Measurements from ENCODE around the gene GPR27. TPM values are rescaled to one million over a fixed set of nuclear protein-coding genes. Genes with fewer than 3 reads are reported as not detected.

GPR27 gene
- total RNA-seq, 2 experiments from 2014 or later = 1.0 to 1.2 TPM

- H3K9me3 Mint-ChIP-seq = no peaks in the 10 kb centered on the region
- H3K27me3 Mint-ChIP-seq = peaks cover 61% of the 10 kb centered on the region
- POLR2A ChIA-PET = no interaction called here
- CTCF ChIA-PET = interaction anchor here (0.6 kb wide), 1 partner anchor 44 kb away, joined by 3 read pairs; no protein-coding TSS in a partner anchor
- no peak overlapping the region for H3K4me3 Mint-ChIP-seq
- DNase-seq = no peak
- H3K4me1 Mint-ChIP-seq = peaks cover 38% of the 10 kb centered on the region
- H3K36me3 Mint-ChIP-seq (ENCODE audit: low read depth) = no peaks in the 10 kb centered on the region
- H3K27ac Mint-ChIP-seq = no peak overlapping the region
Measured at GRCh38 chr3:71783152-71783551, 29.5 kb downstream of the GPR27 start.

GRCh38 chr3:71784201-71784913 lies 30.7 kb downstream of the GPR27 start:
- peaks cover 62% of the 10 kb centered on the region for H3K27me3 Mint-ChIP-seq
- H3K4me3 Mint-ChIP-seq = peak overlapping the region; percentile 70
- no peak for DNase-seq
- CTCF ChIA-PET = no interaction called here
- POLR2A ChIA-PET = no interaction called here
- no peak overlapping the region for H3K27ac Mint-ChIP-seq
- peaks cover 31% of the 10 kb centered on the region for H3K4me1 Mint-ChIP-seq
- no peaks in the 10 kb centered on the region for H3K36me3 Mint-ChIP-seq (ENCODE audit: low read depth)
- no peaks in the 10 kb centered on the region for H3K9me3 Mint-ChIP-seq

- peak; percentile 26 for DNase-seq
- H3K27ac Mint-ChIP-seq = peak within 1 kb of the TSS; percentile 36
Measured at GRCh38 chr3:71784914-71785531, 31.4 kb downstream of the GPR27 start, which contains the start of gene PROK2. PROK2 (minus strand) TSS chr3:71785148; CDS start chr3:71785052, 96 bp downstream.

GRCh38 chr3:71785532-71786216 lies 32.0 kb downstream of the GPR27 start:
- H3K4me1 Mint-ChIP-seq = peaks cover 18% of the 10 kb centered on the region
- ChIA-PET CTCF (no interaction called here), POLR2A (no interaction called here)
- H3K4me3 Mint-ChIP-seq = peak overlapping the region; percentile 68
- DNase-seq = no peak
- H3K9me3 Mint-ChIP-seq = no peaks in the 10 kb centered on the region
- H3K27ac Mint-ChIP-seq = peak overlapping the region; percentile 36
- H3K27me3 Mint-ChIP-seq = peaks cover 62% of the 10 kb centered on the region
- H3K36me3 Mint-ChIP-seq (ENCODE audit: low read depth) = no peaks in the 10 kb centered on the region

More at GRCh38 chr3:71784914-71785531, 31.4 kb downstream of the GPR27 start, which contains the start of gene PROK2:
- H3K4me3 Mint-ChIP-seq = peak within 1 kb of the TSS; percentile 70
- peaks cover 25% of the 10 kb centered on the region for H3K4me1 Mint-ChIP-seq
- ChIA-PET POLR2A (no interaction called here), CTCF (no interaction called here)
- no peaks in the 10 kb centered on the region for H3K9me3 Mint-ChIP-seq
- no peaks in the 10 kb centered on the region for H3K36me3 Mint-ChIP-seq (ENCODE audit: low read depth)
- H3K27me3 Mint-ChIP-seq = peaks cover 62% of the 10 kb centered on the region

- CTCF ChIA-PET = no interaction called here
- H3K36me3 Mint-ChIP-seq (ENCODE audit: low read depth) = no peaks in the 10 kb centered on the region
- no peak overlapping the region for H3K4me3 Mint-ChIP-seq
- H3K27me3 Mint-ChIP-seq = peaks cover 60% of the 10 kb centered on the region
- POLR2A ChIA-PET = no interaction called here
- peaks cover 17% of the 10 kb centered on the region for H3K4me1 Mint-ChIP-seq
- DNase-seq = no peak
- no peaks in the 10 kb centered on the region for H3K9me3 Mint-ChIP-seq
- no peak overlapping the region for H3K27ac Mint-ChIP-seq
Measured at GRCh38 chr3:71786217-71786549, 32.5 kb downstream of the GPR27 start.

- Mint-ChIP-seq H3K4me1 (peaks cover 17% of the 10 kb centered on the region), H3K27ac (no peak overlapping the region), H3K9me3 (no peaks in the 10 kb centered on the region), H3K36me3 (ENCODE audit: low read depth) (no peaks in the 10 kb centered on the region), H3K27me3 (peaks cover 57% of the 10 kb centered on the region), H3K4me3 (no peak overlapping the region)
- ChIA-PET CTCF (no interaction called here), POLR2A (no interaction called here)
- DNase-seq = no peak
Measured at GRCh38 chr3:71786551-71786950, 32.9 kb downstream of the GPR27 start.

GRCh38 chr3:71787851-71788405 lies 34.3 kb downstream of the GPR27 start:
- Mint-ChIP-seq H3K4me1 (peaks cover 17% of the 10 kb centered on the region), H3K9me3 (no peaks in the 10 kb centered on the region), H3K27me3 (peaks cover 46% of the 10 kb centered on the region), H3K36me3 (ENCODE audit: low read depth) (no peaks in the 10 kb centered on the region), H3K27ac (no peak overlapping the region), H3K4me3 (no peak overlapping the region)
- ChIA-PET CTCF (interaction anchor here (0.6 kb wide), 1 partner anchor 55 kb away, joined by 3 read pairs; no protein-coding TSS in a partner anchor), POLR2A (no interaction called here)
- DNase-seq = no peak

GRCh38 chr3:71789922-71790321 lies 36.3 kb downstream of the GPR27 start:
- no peak overlapping the region for H3K4me3 Mint-ChIP-seq
- no peak for DNase-seq
- CTCF ChIA-PET = no interaction called here
- H3K27ac Mint-ChIP-seq = no peak overlapping the region
- POLR2A ChIA-PET = no interaction called here
- H3K27me3 Mint-ChIP-seq = peaks cover 33% of the 10 kb centered on the region
- H3K36me3 Mint-ChIP-seq (ENCODE audit: low read depth) = no peaks in the 10 kb centered on the region
- H3K9me3 Mint-ChIP-seq = no peaks in the 10 kb centered on the region
- peaks cover 9% of the 10 kb centered on the region for H3K4me1 Mint-ChIP-seq

GRCh38 chr3:71791634-71792033 lies 38.0 kb downstream of the GPR27 start:
- H3K27ac Mint-ChIP-seq = no peak overlapping the region
- no peak for DNase-seq
- no peaks in the 10 kb centered on the region for H3K9me3 Mint-ChIP-seq
- no peak overlapping the region for H3K4me3 Mint-ChIP-seq
- CTCF ChIA-PET = interaction anchor here (1.1 kb wide), 1 partner anchor 18 kb away, joined by 3 read pairs; no protein-coding TSS in a partner anchor
- no peaks in the 10 kb centered on the region for H3K36me3 Mint-ChIP-seq (ENCODE audit: low read depth)
- peaks cover 19% of the 10 kb centered on the region for H3K27me3 Mint-ChIP-seq
- POLR2A ChIA-PET = no interaction called here
- no peaks in the 10 kb centered on the region for H3K4me1 Mint-ChIP-seq

- POLR2A ChIA-PET = no interaction called here
- DNase-seq = no peak
- Mint-ChIP-seq H3K36me3 (ENCODE audit: low read depth) (no peaks in the 10 kb centered on the region), H3K27ac (no peak overlapping the region), H3K27me3 (peaks cover 10% of the 10 kb centered on the region), H3K4me3 (no peak overlapping the region), H3K9me3 (no peaks in the 10 kb centered on the region), H3K4me1 (no peaks in the 10 kb centered on the region)
- CTCF ChIA-PET = interaction anchor here (1.1 kb wide), 1 partner anchor 130 kb away, joined by 3 read pairs; no protein-coding TSS in a partner anchor
Measured at GRCh38 chr3:71796290-71796689, 42.6 kb downstream of the GPR27 start.

GRCh38 chr3:71797455-71797854 lies 43.8 kb downstream of the GPR27 start:
- Mint-ChIP-seq H3K27ac (no peak overlapping the region), H3K4me3 (no peak overlapping the region), H3K9me3 (no peaks in the 10 kb centered on the region), H3K36me3 (ENCODE audit: low read depth) (no peaks in the 10 kb centered on the region), H3K27me3 (peaks cover 17% of the 10 kb centered on the region), H3K4me1 (no peaks in the 10 kb centered on the region)
- CTCF ChIA-PET = no interaction called here
- DNase-seq = no peak
- POLR2A ChIA-PET = no interaction called here

GRCh38 chr3:71800023-71800422 lies 46.4 kb downstream of the GPR27 start:
- H3K27me3 Mint-ChIP-seq = peaks cover 15% of the 10 kb centered on the region
- H3K27ac Mint-ChIP-seq = no peak overlapping the region
- no peak for DNase-seq
- no peaks in the 10 kb centered on the region for H3K36me3 Mint-ChIP-seq (ENCODE audit: low read depth)
- CTCF ChIA-PET = no interaction called here
- no peak overlapping the region for H3K4me3 Mint-ChIP-seq
- no peaks in the 10 kb centered on the region for H3K9me3 Mint-ChIP-seq
- POLR2A ChIA-PET = no interaction called here
- no peaks in the 10 kb centered on the region for H3K4me1 Mint-ChIP-seq

GRCh38 chr3:71801986-71802385 lies 48.3 kb downstream of the GPR27 start:
- H3K4me1 Mint-ChIP-seq = no peaks in the 10 kb centered on the region
- no peak for DNase-seq
- POLR2A ChIA-PET = no interaction called here
- H3K36me3 Mint-ChIP-seq (ENCODE audit: low read depth) = no peaks in the 10 kb centered on the region
- no peak overlapping the region for H3K4me3 Mint-ChIP-seq
- no peak overlapping the region for H3K27ac Mint-ChIP-seq
- CTCF ChIA-PET = no interaction called here
- peaks cover 17% of the 10 kb centered on the region for H3K27me3 Mint-ChIP-seq
- H3K9me3 Mint-ChIP-seq = no peaks in the 10 kb centered on the region
